HEK293T (cell line): Measurements from ENCODE around the gene HLCS.

ENCODE experiments used
- ARNT ChIP-seq: fragments of 450-650 bp; IDR thresholded peaks from 2 replicates; pipeline ENCODE4 v1.6.1; 2017; ENCODE audit warnings: mild to moderate bottlenecking
- BHLHE40 ChIP-seq: fragments of 450-650 bp; IDR thresholded peaks from 2 replicates; pipeline ENCODE4 v1.6.1; 2016; ENCODE audit warnings: mild to moderate bottlenecking, moderate library complexity, borderline replicate concordance
- CTBP1 ChIP-seq: fragments of 450-650 bp; IDR thresholded peaks from 2 replicates; pipeline ENCODE4 v1.6.1; 2016; ENCODE audit warnings: borderline replicate concordance
- ELF4 ChIP-seq: fragments of 450-650 bp; IDR thresholded peaks from 2 replicates; pipeline ENCODE4 v1.6.1; 2017; ENCODE audit warnings: antibody characterized with exemption
- FOXK2 ChIP-seq: fragments of 450-650 bp; IDR thresholded peaks from 2 replicates; pipeline ENCODE4 v1.6.1; 2016; ENCODE audit warnings: mild to moderate bottlenecking
- FOXM1 ChIP-seq: fragments of 450-650 bp; IDR thresholded peaks from 2 replicates; pipeline ENCODE4 v1.6.1; 2017; ENCODE audit warnings: mild to moderate bottlenecking, borderline replicate concordance
- HDGF ChIP-seq: fragments of 450-650 bp; IDR thresholded peaks from 2 replicates; pipeline ENCODE4 v1.6.1; 2017; ENCODE audit warnings: antibody characterized with exemption, borderline replicate concordance
- LEF1 ChIP-seq: fragments of 450-650 bp; IDR thresholded peaks from 2 replicates; pipeline ENCODE4 v1.6.1; 2017; ENCODE audit warnings: mild to moderate bottlenecking, borderline replicate concordance
- NFRKB ChIP-seq: fragments of 450-650 bp; IDR thresholded peaks from 2 replicates; pipeline ENCODE4 v1.6.1; 2016; ENCODE audit warnings: mild to moderate bottlenecking, moderate library complexity
- SP1 ChIP-seq: fragments of 450-650 bp; IDR thresholded peaks from 2 replicates; pipeline ENCODE4 v1.6.1; 2017
- SUZ12 ChIP-seq: fragments of 450-650 bp; IDR thresholded peaks from 2 replicates; pipeline ENCODE4 v1.6.1; 2016; ENCODE audit warnings: mild to moderate bottlenecking
- TARDBP ChIP-seq: fragments of 450-650 bp; IDR thresholded peaks from 2 replicates; pipeline ENCODE4 v1.6.1; 2016
- ZNF384 ChIP-seq: fragments of 450-650 bp; IDR thresholded peaks from 2 replicates; pipeline ENCODE4 v1.6.1; 2016

DNA sequence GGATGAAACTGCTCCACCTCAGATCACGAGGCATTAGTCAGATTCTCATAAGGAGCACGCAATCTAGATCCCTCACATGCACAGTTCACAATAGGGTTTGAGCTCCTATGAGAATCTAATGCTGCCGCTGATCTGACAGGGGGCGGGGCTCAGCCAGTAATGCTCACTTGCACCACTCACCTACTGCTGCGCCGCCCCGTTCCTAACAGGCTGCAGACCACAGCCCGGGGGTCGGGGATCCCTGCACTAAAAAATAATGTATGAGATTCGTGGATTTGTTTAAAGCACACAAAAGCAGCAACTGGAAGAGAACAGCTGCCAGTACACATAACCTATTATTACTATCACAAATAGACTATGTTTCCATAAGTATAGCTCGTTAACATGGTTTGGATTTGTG is 72.9 kb downstream of the HLCS start:
- TF ChIP-seq CTBP1 = no peak
- TF ChIP-seq SP1 = no peak
- no peak for TF ChIP-seq HDGF
- TF ChIP-seq SUZ12 = no peak
- no peak for TF ChIP-seq NFRKB
- no peak for TF ChIP-seq ELF4
- no peak for TF ChIP-seq ARNT
- TF ChIP-seq FOXM1 = no peak
- no peak for TF ChIP-seq FOXK2
- no peak for TF ChIP-seq TARDBP
- no peak for TF ChIP-seq BHLHE40
- no peak for TF ChIP-seq LEF1
- TF ChIP-seq ZNF384 = no peak
